GM21737 (cell line): ENCODE results near the gene EXOC6.

Experiments used
- ATAC-seq: cut with Tn5 transposase; IDR thresholded peaks from one replicate; pipeline ENCODE4 v1.9.1; 2021; ENCODE audit warnings: mild to moderate bottlenecking, moderate library complexity; ENCODE audit not compliant: unreplicated experiment

EXOC6 gene

GRCh38 chr10:93063144-93063976 is 215.0 kb downstream of the EXOC6 start:
- no peak for ATAC-seq

GRCh38 chr10:93063977-93064660 is 215.8 kb downstream of the EXOC6 start:
- no peak for ATAC-seq

GRCh38 chr10:93064874-93065660 is 216.7 kb downstream of the EXOC6 start:
- no peak for ATAC-seq

GRCh38 chr10:93065675-93066543 is 217.6 kb downstream of the EXOC6 start:
- no peak for ATAC-seq

- no peak for ATAC-seq
Observed at GRCh38 chr10:93066544-93066913, 218.2 kb downstream of the EXOC6 start.

- ATAC-seq, result no peak
Observed at GRCh38 chr10:93067443-93068365, 219.4 kb downstream of the EXOC6 start.

GRCh38 chr10:93068411-93069244 is 220.3 kb downstream of the EXOC6 start:
- ATAC-seq, result no peak

- ATAC-seq, result no peak
Observed at GRCh38 chr10:93069245-93069561, 220.9 kb downstream of the EXOC6 start.

GRCh38 chr10:93070378-93071176 is 222.3 kb downstream of the EXOC6 start:
- ATAC-seq, result no peak

GRCh38 chr10:93071177-93071472 is 222.8 kb downstream of the EXOC6 start:
- ATAC-seq, result no peak

- ATAC-seq, result no peak
Observed at GRCh38 chr10:93071674-93072224, 223.4 kb downstream of the EXOC6 start.

GRCh38 chr10:93072225-93072712 is 223.9 kb downstream of the EXOC6 start:
- ATAC-seq, result no peak

- no peak for ATAC-seq
Observed at GRCh38 chr10:93072713-93073538, 224.6 kb downstream of the EXOC6 start.

GRCh38 chr10:93073539-93074146 is 225.3 kb downstream of the EXOC6 start, which contains the start of gene CYP26A1:
Gene CYP26A1 (plus strand): TSS chr10:93073893. CDS start chr10:93073935, 42 bp downstream.
- no peak for ATAC-seq

- ATAC-seq, result no peak
Observed at GRCh38 chr10:93074147-93074596, 225.9 kb downstream of the EXOC6 start.
